K562 (cell line): Measurements from ENCODE around the gene SNW1. TPM values are rescaled to one million over a fixed set of nuclear protein-coding genes. Genes with fewer than 3 reads are reported as not detected.

Source experiments
- ATAC-seq: fragments of 200-7000 bp; cut with Tn5 transposase; 3 replicates; pipeline ENCODE4 v1.9.1; 2020; ENCODE audit warnings: moderate library complexity
- BruUV-seq: library from RNA; stranded (reverse); fragments of 400-500 nt; replicated peaks from 2 replicates; lab custom pipeline; 2021; lab: Mats Ljungman, UMichigan
- CTCF ChIA-PET: fragments of 300-600 bp; formaldehyde crosslinking; extraction: SDS; loops from one replicate; lab custom pipeline; 2021; ENCODE audit warnings: low intra/inter-chr PET ratio; lab: Yijun Ruan, JAX
- POLR2A ChIA-PET: fragments of 300-600, 350-650 bp; sonication (Branson Sonifier 250); formaldehyde crosslinking; extraction: SDS; loops from one replicate; lab custom pipeline; 2021; ENCODE audit warnings: antibody characterized with exemption, inconsistent platforms; lab: Yijun Ruan, JAX
- DNase-seq, 4 experiments: peaks; one replicate each; pipeline versions ENCODE4 v3.0.0 to v3.0.0-alpha.2; 2011 to 2018; ENCODE audit warnings: low spot score in 3 of 4, mixed read lengths in 3 of 4; ENCODE audit errors: extremely low read depth in 1 of 4
- FAIRE-seq: peaks from 2 replicates; lab custom pipeline; 2011; peaks lifted over from hg19 to GRCh38; lab: Jason Lieb, UNC
- H2AFZ ChIP-seq: 2 replicates; pipeline ENCODE4 v1.6.0; 2011; ENCODE audit warnings: low read depth, low read length, control low read depth, inconsistent platforms
- H3K27ac ChIP-seq: fragments of 200-600 bp; 3 replicates; pipeline ENCODE4 v1.8.0; 2011; ENCODE audit warnings: low read depth, mild to moderate bottlenecking, control low read depth, inconsistent platforms, low read length, moderate library complexity, mixed read lengths; ENCODE audit errors: extremely low read depth
- H3K27me3 ChIP-seq, 2 experiments: fragments of 300-600 bp in 1 of 2; 2 replicates in 1 of 2; 3 replicates in 1 of 2; pipeline versions ENCODE4 v1.6.0 to v1.8.0; 2011; ENCODE audit warnings: inconsistent platforms in 2 of 2, low read length in 2 of 2, mild to moderate bottlenecking in 1 of 2, mixed read lengths in 1 of 2, moderate library complexity in 1 of 2; ENCODE audit not compliant: control insufficient read depth in 2 of 2, insufficient read depth in 2 of 2
- H3K36me3 ChIP-seq: fragments of 300-600 bp; 3 replicates; pipeline ENCODE4 v1.8.0; 2011; ENCODE audit warnings: mild to moderate bottlenecking, low read length, inconsistent platforms; ENCODE audit not compliant: control insufficient read depth, insufficient read depth
- H3K4me1 ChIP-seq, 2 experiments: fragments of 200-600 bp in 1 of 2; replicated peaks in 1 of 2; 2 replicates in 1 of 2; 3 replicates in 1 of 2; pipeline versions ENCODE4 v1.5.1 to v1.8.0; 2011; ENCODE audit warnings: inconsistent platforms in 2 of 2, low read length in 2 of 2, mild to moderate bottlenecking in 1 of 2, mixed read lengths in 1 of 2, moderate library complexity in 1 of 2; ENCODE audit not compliant: control insufficient read depth in 2 of 2, insufficient read depth in 2 of 2
- H3K4me2 ChIP-seq: 2 replicates; pipeline ENCODE4 v1.6.1; 2011; ENCODE audit warnings: low read length, control low read depth, inconsistent platforms, mixed read lengths; ENCODE audit not compliant: insufficient read depth
- H3K4me3 ChIP-seq: fragments of 200-600 bp; sonication (generic), shearing (Covaris generic); 2 replicates; pipeline ENCODE4 v1.5.1; 2016; ENCODE audit warnings: control low read depth, inconsistent platforms
- H3K79me2 ChIP-seq: fragments of 200-600 bp; 3 replicates; pipeline ENCODE4 v1.8.0; 2011; ENCODE audit warnings: low read length, inconsistent platforms; ENCODE audit not compliant: control insufficient read depth, insufficient read depth
- H3K9ac ChIP-seq, 2 experiments: 2 replicates each; pipeline versions ENCODE4 v1.6.0 to v1.6.1; 2011; ENCODE audit warnings: low read depth in 2 of 2, low read length in 2 of 2, control low read depth in 1 of 2, inconsistent platforms in 1 of 2, mild to moderate bottlenecking in 1 of 2, mixed read lengths in 1 of 2; ENCODE audit not compliant: insufficient read depth in 1 of 2
- H3K9me1 ChIP-seq: one replicate; pipeline ENCODE4 v1.6.0; 2011; ENCODE audit warnings: inconsistent platforms, mild to moderate bottlenecking, low read length, moderate library complexity; ENCODE audit not compliant: control insufficient read depth, insufficient read depth
- H3K9me3 ChIP-seq: replicated peaks from 2 replicates; pipeline ENCODE4 v1.5.1; 2011; ENCODE audit warnings: low read depth, low read length, inconsistent platforms; ENCODE audit not compliant: control insufficient read depth, insufficient read depth
- H4K20me1 ChIP-seq: replicated peaks from 2 replicates; pipeline ENCODE4 v1.6.1; 2011; ENCODE audit warnings: low read length, inconsistent platforms, mixed read lengths; ENCODE audit not compliant: control insufficient read depth, insufficient read depth
- ARID1B ChIP-seq: fragments of 450-650 bp; IDR thresholded peaks from 2 replicates; pipeline ENCODE4 v1.6.1; 2016; ENCODE audit warnings: antibody characterized with exemption, mild to moderate bottlenecking, inconsistent platforms
- CBFA2T2 ChIP-seq: fragments of 450-650 bp; conservative IDR thresholded peaks from 2 replicates; pipeline ENCODE4 v1.6.1; 2017; ENCODE audit warnings: mild to moderate bottlenecking
- CCNT2 ChIP-seq: IDR thresholded peaks from 2 replicates; pipeline ENCODE4 v1.6.1; 2011; ENCODE audit warnings: borderline replicate concordance, low read depth, mild to moderate bottlenecking, moderate library complexity, mixed read lengths, low read length; ENCODE audit not compliant: insufficient read length; ENCODE audit errors: extremely low read depth
- DEAF1 ChIP-seq: fragments of 450-650 bp; formaldehyde crosslinking; IDR thresholded peaks from 2 replicates; pipeline ENCODE4 v1.4.0; 2020; ENCODE audit warnings: mild to moderate bottlenecking, moderate library complexity
- DMBX1 ChIP-seq: fragments of 250-450 bp; sonication (Bioruptor Pico); IDR thresholded peaks from 2 replicates; pipeline ENCODE4 v1.8.0; 2022; ENCODE audit warnings: inconsistent platforms, mild to moderate bottlenecking, moderate library complexity, borderline replicate concordance
- GTF2B ChIP-seq: IDR thresholded peaks from 2 replicates; pipeline ENCODE4 v1.6.1; 2011; ENCODE audit not compliant: insufficient read length; ENCODE audit errors: extremely low read depth
- HDAC6 ChIP-seq: IDR thresholded peaks from 2 replicates; pipeline ENCODE4 v1.6.1; 2012; ENCODE audit warnings: low read depth, mild to moderate bottlenecking, control low read depth, inconsistent platforms, low read length, moderate library complexity
- HNRNPK ChIP-seq: fragments of 200-400 bp; formaldehyde crosslinking; IDR thresholded peaks from one replicate; pipeline ENCODE4 v1.6.1; 2018; ENCODE audit warnings: mild to moderate bottlenecking, low read depth, low read length; ENCODE audit not compliant: poor library complexity, severe bottlenecking
- KDM4B ChIP-seq, 2 experiments: fragments of 450-650 bp in 1 of 2; sonication (generic) in 1 of 2; IDR thresholded peaks; 2 replicates each; pipeline ENCODE4 v1.6.1; 2016 to 2017; ENCODE audit warnings: borderline replicate concordance in 2 of 2, antibody characterized with exemption in 1 of 2, low read depth in 1 of 2, mild to moderate bottlenecking in 1 of 2
- NCOR1 ChIP-seq: fragments of 450-650 bp; IDR thresholded peaks from 2 replicates; pipeline ENCODE4 v1.6.1; 2016; ENCODE audit warnings: mild to moderate bottlenecking, moderate library complexity
- NFE2L1 ChIP-seq: fragments of 450-650 bp; IDR thresholded peaks from 2 replicates; pipeline ENCODE4 v1.6.1; 2016; ENCODE audit warnings: missing genetic modification characterization, low read depth, mild to moderate bottlenecking, missing compliant biosample characterization, moderate library complexity, borderline replicate concordance
- RBM34 ChIP-seq: fragments of 200-400 bp; formaldehyde crosslinking; IDR thresholded peaks from 2 replicates; pipeline ENCODE4 v1.6.1; 2018; ENCODE audit warnings: low read length, borderline replicate concordance; ENCODE audit not compliant: insufficient read depth
- STAT5A ChIP-seq: IDR thresholded peaks from 2 replicates; pipeline ENCODE4 v1.6.1; 2012; ENCODE audit warnings: low read length, inconsistent platforms, borderline replicate concordance
- TAL1 ChIP-seq: fragments of 450-650 bp; IDR thresholded peaks from 2 replicates; pipeline ENCODE4 v1.6.1; 2016; ENCODE audit warnings: mild to moderate bottlenecking
- ZNF140 ChIP-seq: fragments of 250-450 bp; sonication (Bioruptor Pico); IDR thresholded peaks from 2 replicates; pipeline ENCODE4 v1.8.0; 2021; ENCODE audit warnings: moderate library complexity, mild to moderate bottlenecking, inconsistent platforms
- ZNF589 ChIP-seq: fragments of 200-800 bp; sonication (Bioruptor generic); IDR thresholded peaks from 2 replicates; pipeline ENCODE4 v1.6.1; 2016; ENCODE audit warnings: low read depth, missing genetic modification characterization, missing compliant biosample characterization
- ZSCAN32 ChIP-seq: fragments of 450-650 bp; formaldehyde crosslinking; IDR thresholded peaks from 2 replicates; pipeline ENCODE4 v1.4.0; 2020; ENCODE audit warnings: mild to moderate bottlenecking, moderate library complexity
- WGBS: fragments of 100-300 bp; shearing (Covaris generic); methylation state at CpG from one replicate; pipeline ENCODE4 v1.1.6; 2016; ENCODE audit warnings: low coverage, mixed read lengths; ENCODE audit not compliant: insufficient coverage; ENCODE audit errors: missing lambda C conversion rate; 5-methylcytosine and 5-hydroxymethylcytosine counted together
- in situ Hi-C: fragments of 300-500 bp; cut with MboI; formaldehyde crosslinking; loops from 4 replicates; pipeline ENCODE4 v1.15.0; 2018; ENCODE audit warnings: inconsistent platforms, mixed read lengths
- intact Hi-C: fragments of 100-400 bp; cut with micrococcal nuclease; formaldehyde crosslinking; loops from 2 replicates; pipeline ENCODE4 v1.14.2; 2022
- polyA plus RNA-seq, 8 experiments: library from polyadenylated mRNA; depleted of rRNA in 4 of 8; stranded (reverse) in 5 of 8; unstranded in 3 of 8; fragments of >200 nt; fragmentation: Nextera tagmentation in 2 of 8; fragmentation: Illumina TruSeq in 1 of 8; extraction: Ambion mirVana in 2 of 8; extraction: Trizol in 1 of 8; gene quantifications; 2 replicates each; pipeline versions ENCODE4 v1.2.1 to v1.2.3, GENCODE V29; 2011 to 2014; ENCODE audit warnings: inconsistent platforms in 1 of 8, missing spikeins in 1 of 8
- total RNA-seq, 7 experiments: library from RNA; depleted of rRNA in 6 of 7; stranded (reverse); fragments of >200 nt in 6 of 7; fragmentation: Illumina TruSeq in 2 of 7; extraction: Trizol in 2 of 7; gene quantifications; 2 replicates each; pipeline versions ENCODE4 v1.2.1 to v1.2.3, GENCODE V29; 2011 to 2021; ENCODE audit warnings: low replicate concordance in 1 of 7

The SNW1 gene
- total and polyA plus RNA-seq, 9 of the 15 experiments (the other 6 are each of a cell fraction or from before 2014, with no cell fraction given): 64.4 to 143 (median 98.2) TPM

GRCh38 chr14:77809011-77809410 is 48.1 kb upstream of the SNW1 start:
- ChIA-PET CTCF (no interaction called here), POLR2A (no interaction called here)
- no peak overlapping the region for H3K27ac ChIP-seq
- WGBS: 80% methylated on average over 1 of the region's 1 CpG
- FAIRE-seq (no peak), DNase-seq (no peak), ATAC-seq (no peak)
- H3K27me3 ChIP-seq: no peaks in the 10 kb centered on the region
- no TSS peak for BruUV-seq
- H3K4me3 ChIP-seq: no peak overlapping the region
- H3K9me3 ChIP-seq: no peaks in the 10 kb centered on the region
- H3K9ac ChIP-seq: no peak overlapping the region
- intact Hi-C loops (no loop called here), in situ Hi-C loops (no loop called here)
- H4K20me1 ChIP-seq: no peaks in the 10 kb centered on the region
- no peaks in the 10 kb centered on the region for H3K79me2 ChIP-seq
- peaks cover 0 to 8% of the 10 kb centered on the region in 2 experiments; a peak in 3 of 5 replicates for H3K4me1 ChIP-seq
- H3K9me1 ChIP-seq: no peaks in the 10 kb centered on the region
- no peaks in the 10 kb centered on the region for H3K36me3 ChIP-seq
- no peak overlapping the region; the same call in 1 of the 2 replicates for H3K4me2 ChIP-seq
- no peak overlapping the region for H2AFZ ChIP-seq
- TF ChIP-seq ZNF140 (CRISPR knock-in tag) (no peak), ZSCAN32 (CRISPR knock-in tag) (no peak), NCOR1 (peak; percentile 12; the same call in 1 of the 2 replicates), DEAF1 (no peak), KDM4B (IDR thresholded peaks at IDR 0.05; ENCODE audit: borderline replicate concordance in 2 of 2, low read depth in 1 of 2) (no peak), NFE2L1 (tag) (no peak), CCNT2 (no peak), ARID1B (peak; percentile 67), DMBX1 (CRISPR knock-in tag) (no peak), TAL1 (peak; percentile 30; the same call in 1 of the 2 replicates), HDAC6 (no peak), GTF2B (no peak), HNRNPK (no peak), STAT5A (no peak), CBFA2T2 (peak; percentile 34; the same call in 1 of the 2 replicates), RBM34 (no peak), ZNF589 (CRISPR knock-in tag) (no peak)
